ENCODE results near the gene AP4M1.

- TF ChIP-seq, protein P1, sequence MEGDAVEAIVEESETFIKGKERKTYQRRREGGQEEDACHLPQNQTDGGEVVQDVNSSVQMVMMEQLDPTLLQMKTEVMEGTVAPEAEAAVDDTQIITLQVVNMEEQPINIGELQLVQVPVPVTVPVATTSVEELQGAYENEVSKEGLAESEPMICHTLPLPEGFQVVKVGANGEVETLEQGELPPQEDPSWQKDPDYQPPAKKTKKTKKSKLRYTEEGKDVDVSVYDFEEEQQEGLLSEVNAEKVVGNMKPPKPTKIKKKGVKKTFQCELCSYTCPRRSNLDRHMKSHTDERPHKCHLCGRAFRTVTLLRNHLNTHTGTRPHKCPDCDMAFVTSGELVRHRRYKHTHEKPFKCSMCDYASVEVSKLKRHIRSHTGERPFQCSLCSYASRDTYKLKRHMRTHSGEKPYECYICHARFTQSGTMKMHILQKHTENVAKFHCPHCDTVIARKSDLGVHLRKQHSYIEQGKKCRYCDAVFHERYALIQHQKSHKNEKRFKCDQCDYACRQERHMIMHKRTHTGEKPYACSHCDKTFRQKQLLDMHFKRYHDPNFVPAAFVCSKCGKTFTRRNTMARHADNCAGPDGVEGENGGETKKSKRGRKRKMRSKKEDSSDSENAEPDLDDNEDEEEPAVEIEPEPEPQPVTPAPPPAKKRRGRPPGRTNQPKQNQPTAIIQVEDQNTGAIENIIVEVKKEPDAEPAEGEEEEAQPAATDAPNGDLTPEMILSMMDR (conservative IDR thresholded peaks at IDR 0.05; ENCODE audit: low read depth, low read length) = no peak
- no peak for TF ChIP-seq EZH2 (IDR thresholded peaks at IDR 0.05; ENCODE audit: low read length, unreplicated experiment)
Observed at GRCh38 chr7:100095289-100095688, 6.2 kb upstream of the AP4M1 start.

Data from PC-3 (cell line).